Mesenchymal stem cell (in vitro differentiated cells and primary cell): ENCODE measurements around the gene MTUS2.

Experiments used
- DNase-seq: peaks from one replicate; pipeline ENCODE4 v3.0.0-alpha.2; 2013
- H2AFZ ChIP-seq: one replicate; pipeline ENCODE4 v1.6.1; 2013; ENCODE audit warnings: low read depth, mild to moderate bottlenecking, control low read depth, inconsistent platforms, low read length, moderate library complexity
- H2AK5ac ChIP-seq: 2 replicates; pipeline ENCODE4 v1.6.1; 2013; ENCODE audit warnings: low read length, moderate library complexity, mild to moderate bottlenecking, inconsistent platforms; ENCODE audit not compliant: severe bottlenecking
- H2BK120ac ChIP-seq: one replicate; pipeline ENCODE4 v1.6.1; 2013; ENCODE audit warnings: low read depth, mild to moderate bottlenecking, inconsistent platforms, low read length, moderate library complexity
- H2BK12ac ChIP-seq, 2 experiments: one replicate each; pipeline ENCODE4 v1.6.1; 2013; ENCODE audit warnings: inconsistent platforms in 2 of 2, low read length in 2 of 2, mild to moderate bottlenecking in 2 of 2, moderate library complexity in 2 of 2, control low read depth in 1 of 2
- H2BK15ac ChIP-seq: one replicate; pipeline ENCODE4 v1.6.1; 2013; ENCODE audit warnings: mild to moderate bottlenecking, low read depth, inconsistent platforms; ENCODE audit not compliant: poor library complexity, severe bottlenecking
- H2BK5ac ChIP-seq: 2 replicates; pipeline ENCODE4 v1.6.1; 2013; ENCODE audit warnings: low read depth, mild to moderate bottlenecking, low read length, control low read depth, inconsistent platforms; ENCODE audit not compliant: poor library complexity, severe bottlenecking
- H3K14ac ChIP-seq, 2 experiments: one replicate each; pipeline ENCODE4 v1.6.1; 2013; ENCODE audit warnings: inconsistent platforms in 2 of 2, low read length in 2 of 2, control low read depth in 1 of 2, mild to moderate bottlenecking in 1 of 2, moderate library complexity in 1 of 2
- H3K18ac ChIP-seq, 2 experiments: one replicate each; pipeline ENCODE4 v1.6.1; 2013; ENCODE audit warnings: inconsistent platforms in 2 of 2, low read length in 2 of 2, control low read depth in 1 of 2, low read depth in 1 of 2, mild to moderate bottlenecking in 1 of 2
- H3K23ac ChIP-seq, 2 experiments: one replicate each; pipeline ENCODE4 v1.6.1; 2013; ENCODE audit warnings: inconsistent platforms in 2 of 2, low read length in 2 of 2, mild to moderate bottlenecking in 2 of 2, moderate library complexity in 2 of 2, control low read depth in 1 of 2
- H3K27ac ChIP-seq: 2 replicates; pipeline ENCODE4 v1.5.1; 2013; ENCODE audit warnings: mild to moderate bottlenecking, moderate library complexity, low read length, control low read depth, inconsistent platforms; ENCODE audit not compliant: poor library complexity, severe bottlenecking
- H3K27me3 ChIP-seq, 2 experiments: 2 replicates each; pipeline versions ENCODE4 v1.6.1 to v1.7.0; 2013; ENCODE audit warnings: low read length in 2 of 2, mild to moderate bottlenecking in 2 of 2, moderate library complexity in 2 of 2, control low read depth in 1 of 2, inconsistent platforms in 1 of 2; ENCODE audit not compliant: control insufficient read depth in 1 of 2, insufficient read depth in 1 of 2
- H3K36me3 ChIP-seq, 2 experiments: 2 replicates each; pipeline versions ENCODE4 v1.6.1 to v1.7.0; 2013; ENCODE audit warnings: low read length in 2 of 2, control low read depth in 1 of 2, inconsistent platforms in 1 of 2, low read depth in 1 of 2, mild to moderate bottlenecking in 1 of 2; ENCODE audit not compliant: insufficient read depth in 2 of 2, control insufficient read depth in 1 of 2
- H3K4ac ChIP-seq, 2 experiments: one replicate each; pipeline ENCODE4 v1.6.1; 2013; ENCODE audit warnings: inconsistent platforms in 2 of 2, low read length in 2 of 2, mild to moderate bottlenecking in 2 of 2, moderate library complexity in 2 of 2, control low read depth in 1 of 2, low read depth in 1 of 2
- H3K4me1 ChIP-seq: 2 replicates; pipeline ENCODE4 v1.6.1; 2013; ENCODE audit warnings: low read depth, low read length, control low read depth; ENCODE audit not compliant: control insufficient read depth, insufficient read depth
- H3K4me2 ChIP-seq: 2 replicates; pipeline ENCODE4 v1.6.1; 2013; ENCODE audit warnings: low read length, mild to moderate bottlenecking, inconsistent platforms; ENCODE audit not compliant: poor library complexity, severe bottlenecking
- H3K4me3 ChIP-seq, 2 experiments: 2 replicates each; pipeline versions ENCODE4 v1.5.1 to v1.7.0; 2013; ENCODE audit warnings: low read length in 2 of 2, mild to moderate bottlenecking in 2 of 2, control low read depth in 1 of 2, low read depth in 1 of 2; ENCODE audit not compliant: insufficient read depth in 1 of 2
- H3K79me1 ChIP-seq: replicated peaks from 2 replicates; pipeline ENCODE4 v1.6.1; 2013; ENCODE audit warnings: mild to moderate bottlenecking, control low read depth, low read length, inconsistent platforms; ENCODE audit not compliant: poor library complexity, severe bottlenecking
- H3K9ac ChIP-seq: 2 replicates; pipeline ENCODE4 v1.7.0; 2013; ENCODE audit warnings: mild to moderate bottlenecking, low read length, moderate library complexity
- H3K9me3 ChIP-seq: 2 replicates; pipeline ENCODE4 v1.7.0; 2013; ENCODE audit warnings: mild to moderate bottlenecking, low read length; ENCODE audit not compliant: control insufficient read depth
- H4K8ac ChIP-seq: one replicate; pipeline ENCODE4 v1.6.1; 2013; ENCODE audit warnings: inconsistent platforms, mild to moderate bottlenecking, low read length, moderate library complexity
- H4K91ac ChIP-seq: one replicate; pipeline ENCODE4 v1.6.1; 2013; ENCODE audit warnings: mild to moderate bottlenecking, low read length, inconsistent platforms
- WGBS: methylation state at CpG from one replicate; pipeline ENCODE4 v1.1.7; 2013; ENCODE audit warnings: mixed read lengths; 5-methylcytosine and 5-hydroxymethylcytosine counted together

Gene MTUS2

GRCh38 chr13:29483211-29483610 is 663.1 kb downstream of the MTUS2 start:
- no peak overlapping the region for H4K8ac ChIP-seq
- no peak overlapping the region for H4K91ac ChIP-seq
- no peak for DNase-seq
- no peak overlapping the region for H2BK12ac ChIP-seq
- H3K14ac ChIP-seq = no peak overlapping the region
- peaks cover 4% of the 10 kb centered on the region for H3K4me1 ChIP-seq
- H3K9ac ChIP-seq = no peak overlapping the region
- H2BK120ac ChIP-seq = no peak overlapping the region
- no peak overlapping the region for H3K4ac ChIP-seq
- no peak overlapping the region for H2BK15ac ChIP-seq
- H2AFZ ChIP-seq = no peak overlapping the region
- H3K27ac ChIP-seq = no peak overlapping the region
- no peak overlapping the region for H3K4me3 ChIP-seq
- no peak overlapping the region for H3K18ac ChIP-seq
- no peak overlapping the region for H2BK5ac ChIP-seq
- H2AK5ac ChIP-seq = no peak overlapping the region
- H3K4me2 ChIP-seq = no peak overlapping the region
- no peaks in the 10 kb centered on the region for H3K79me1 ChIP-seq
- no peaks in the 10 kb centered on the region for H3K36me3 ChIP-seq
- 95% methylated on average over 15 of the region's 15 CpGs for WGBS
- H3K9me3 ChIP-seq = no peaks in the 10 kb centered on the region
- H3K23ac ChIP-seq = no peak overlapping the region
- H3K27me3 ChIP-seq = peaks cover 38 to 39% of the 10 kb centered on the region in 2 experiments

GRCh38 chr13:29483623-29484022 is 663.5 kb downstream of the MTUS2 start:
- no peak overlapping the region for H2BK5ac ChIP-seq
- no peak overlapping the region for H4K91ac ChIP-seq
- no peak overlapping the region for H3K18ac ChIP-seq
- H3K27ac ChIP-seq = no peak overlapping the region
- peaks cover 4% of the 10 kb centered on the region for H3K4me1 ChIP-seq
- no peak overlapping the region for H3K4me3 ChIP-seq
- H2AFZ ChIP-seq = no peak overlapping the region
- no peaks in the 10 kb centered on the region for H3K9me3 ChIP-seq
- no peaks in the 10 kb centered on the region for H3K79me1 ChIP-seq
- H3K4ac ChIP-seq = no peak overlapping the region
- H3K14ac ChIP-seq = no peak overlapping the region
- peaks cover 36 to 39% of the 10 kb centered on the region in 2 experiments for H3K27me3 ChIP-seq
- no peaks in the 10 kb centered on the region for H3K36me3 ChIP-seq
- WGBS = 85% methylated on average over 4 of the region's 4 CpGs
- no peak overlapping the region for H2BK15ac ChIP-seq
- H3K4me2 ChIP-seq = no peak overlapping the region
- no peak overlapping the region for H3K23ac ChIP-seq
- H3K9ac ChIP-seq = no peak overlapping the region
- H2AK5ac ChIP-seq = no peak overlapping the region
- no peak overlapping the region for H2BK120ac ChIP-seq
- no peak for DNase-seq
- H2BK12ac ChIP-seq = no peak overlapping the region
- H4K8ac ChIP-seq = no peak overlapping the region

GRCh38 chr13:29484236-29484635 is 664.1 kb downstream of the MTUS2 start:
- H3K23ac ChIP-seq = no peak overlapping the region
- H2BK15ac ChIP-seq = no peak overlapping the region
- DNase-seq = no peak
- H3K4me1 ChIP-seq = peaks cover 4% of the 10 kb centered on the region
- no peak overlapping the region for H4K91ac ChIP-seq
- no peak overlapping the region for H2BK12ac ChIP-seq
- no peak overlapping the region for H3K18ac ChIP-seq
- H3K9me3 ChIP-seq = no peaks in the 10 kb centered on the region
- WGBS = 71% methylated on average over 7 of the region's 7 CpGs
- no peak overlapping the region for H2AFZ ChIP-seq
- H3K27ac ChIP-seq = no peak overlapping the region
- H3K36me3 ChIP-seq = no peaks in the 10 kb centered on the region
- no peak overlapping the region for H3K4ac ChIP-seq
- H2BK120ac ChIP-seq = no peak overlapping the region
- no peak overlapping the region for H2AK5ac ChIP-seq
- H3K79me1 ChIP-seq = no peaks in the 10 kb centered on the region
- no peak overlapping the region for H3K4me2 ChIP-seq
- H3K9ac ChIP-seq = no peak overlapping the region
- H3K4me3 ChIP-seq = no peak overlapping the region
- no peak overlapping the region for H4K8ac ChIP-seq
- no peak overlapping the region for H3K14ac ChIP-seq
- H3K27me3 ChIP-seq = peaks cover 30 to 39% of the 10 kb centered on the region in 2 experiments
- no peak overlapping the region for H2BK5ac ChIP-seq

DNA sequence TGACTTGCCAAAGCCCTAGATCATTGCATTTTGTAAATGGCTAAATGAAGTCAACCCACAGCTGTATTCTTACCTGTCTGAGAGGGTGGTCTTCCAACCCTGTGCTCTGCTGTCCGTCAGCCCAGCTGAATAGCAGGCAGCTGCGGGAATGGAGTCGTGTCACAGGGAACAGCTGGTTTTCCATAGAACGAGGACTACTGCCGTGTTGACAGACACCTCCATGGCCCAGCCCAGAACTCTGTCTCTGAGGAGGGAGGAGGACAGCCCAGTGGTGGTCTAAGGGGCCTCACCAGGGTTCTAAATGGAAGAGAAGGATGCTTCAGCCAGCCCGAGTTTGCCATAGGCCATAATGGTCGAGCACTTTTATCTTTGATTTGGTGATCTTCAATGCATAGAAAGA is 664.7 kb downstream of the MTUS2 start:
- Histone ChIP-seq H3K18ac (no peak overlapping the region), H2BK5ac (no peak overlapping the region)
- 93% methylated on average over 7 of the region's 7 CpGs for WGBS

More for the DNA sequence above, 664.7 kb downstream of the MTUS2 start:
- no peaks in the 10 kb centered on the region for H3K36me3 ChIP-seq
- no peaks in the 10 kb centered on the region for H3K9me3 ChIP-seq
- peaks cover 29 to 37% of the 10 kb centered on the region in 2 experiments for H3K27me3 ChIP-seq
- no peak overlapping the region for H3K4me2 ChIP-seq
- no peak overlapping the region for H3K27ac ChIP-seq
- no peak overlapping the region for H2BK15ac ChIP-seq
- H4K91ac ChIP-seq = no peak overlapping the region
- H2AFZ ChIP-seq = no peak overlapping the region
- H3K79me1 ChIP-seq = no peaks in the 10 kb centered on the region
- no peak overlapping the region for H2BK12ac ChIP-seq
- no peak overlapping the region for H3K4ac ChIP-seq
- no peak overlapping the region for H3K23ac ChIP-seq
- H4K8ac ChIP-seq = no peak overlapping the region
- H3K4me1 ChIP-seq = peaks cover 4% of the 10 kb centered on the region
- no peak overlapping the region for H2AK5ac ChIP-seq
- no peak overlapping the region for H2BK120ac ChIP-seq
- H3K4me3 ChIP-seq = peak overlapping the region in 1 of 2 experiments; percentile 1
- H3K14ac ChIP-seq = no peak overlapping the region
- H3K9ac ChIP-seq = no peak overlapping the region
- DNase-seq = no peak
